ENCODE measurements around the gene TAF1B.

- TF ChIP-seq SIN3A (IDR thresholded peaks at IDR 0.05; ENCODE audit: borderline replicate concordance, insufficient read depth, low read depth, low read length) (no peak), CTCF (IDR thresholded peaks at IDR 0.05) (peak; percentile 98), REST (IDR thresholded peaks at IDR 0.05; ENCODE audit: insufficient read depth in 1 of 2, low read depth in 2 of 2, low read length in 1 of 2) (0 out of 4 replicates have a peak, but pooled peaks of 1 of the 2 experiments have one; percentile 51), POLR2AphosphoS5 (IDR thresholded peaks at IDR 0.05; ENCODE audit: low read depth, low read length) (no peak)
Observed at GRCh38 chr2:9813312-9814128, 29.8 kb upstream of the TAF1B start.
